ENCODE data around the gene RPL38. TPM values are rescaled to one million over a fixed set of nuclear protein-coding genes. Genes with fewer than 3 reads are reported as not detected.

The RPL38 gene
- total RNA-seq, 3 donors from 2014 or later (not counting 1 experiment from before 2014, with no cell fraction given) = 560 to 802 (median 759) TPM

DNA sequence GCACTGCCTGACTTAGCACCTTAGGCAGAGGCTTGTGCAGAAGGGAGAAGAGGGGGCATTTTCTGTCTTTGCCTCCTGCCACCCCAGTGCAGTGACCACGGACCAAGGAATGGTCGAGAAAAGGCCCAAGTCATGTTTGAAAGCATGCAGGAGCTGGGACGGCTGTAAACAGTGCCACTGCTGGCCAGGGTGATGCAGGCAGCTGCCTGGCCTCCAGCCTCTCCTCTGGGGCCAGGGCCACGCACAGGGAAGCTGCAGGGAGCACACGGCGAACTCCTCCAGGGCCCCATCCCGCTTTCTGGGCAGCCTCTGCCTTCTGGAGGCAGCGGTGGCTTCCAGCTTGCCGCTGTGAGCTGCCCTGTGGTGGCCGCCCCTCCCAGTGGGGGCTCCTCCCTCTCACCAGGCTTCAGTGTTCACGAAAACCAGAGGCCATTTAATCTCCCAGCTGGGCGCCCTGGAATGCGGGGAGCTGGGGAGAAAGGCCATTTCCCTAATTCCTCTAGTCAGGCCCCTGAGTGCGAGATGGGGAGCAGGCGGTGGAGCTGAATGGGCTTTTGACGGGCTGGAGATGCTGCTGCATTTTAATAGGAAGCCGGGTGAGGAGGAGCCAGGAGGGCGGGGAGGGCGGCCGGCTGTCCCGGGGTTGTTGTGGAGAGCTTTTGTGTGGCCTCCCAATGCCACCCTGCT, 41.8 kb downstream of the RPL38 start:
- H3K27ac Mint-ChIP-seq = no peak overlapping the region

DNA sequence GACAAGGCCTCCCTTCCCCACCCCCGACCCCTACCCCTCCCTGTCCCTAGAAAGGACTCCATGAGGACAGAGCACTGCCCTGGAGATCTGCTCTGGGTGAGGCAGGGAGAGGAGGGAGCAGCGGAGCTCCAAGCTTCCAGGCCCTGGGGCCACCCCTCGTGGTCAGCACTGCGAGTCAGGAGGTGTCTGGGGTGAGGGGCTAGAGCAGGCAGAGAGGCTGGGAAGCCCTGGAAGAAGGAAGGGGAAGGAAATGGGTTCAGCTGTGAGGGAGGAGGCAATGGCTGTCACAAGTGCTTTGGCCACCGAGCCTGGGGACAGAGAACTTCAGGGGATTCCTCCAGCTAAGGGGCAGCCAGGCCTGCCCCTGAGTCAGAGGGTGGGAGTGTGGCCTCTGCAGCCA, 42.4 kb downstream of the RPL38 start:
- no peaks in the 10 kb centered on the region for H3K9me3 Mint-ChIP-seq
- no peaks in the 10 kb centered on the region for H3K36me3 Mint-ChIP-seq
- H3K27ac Mint-ChIP-seq = no peak overlapping the region
- TF ChIP-seq, protein P1, sequence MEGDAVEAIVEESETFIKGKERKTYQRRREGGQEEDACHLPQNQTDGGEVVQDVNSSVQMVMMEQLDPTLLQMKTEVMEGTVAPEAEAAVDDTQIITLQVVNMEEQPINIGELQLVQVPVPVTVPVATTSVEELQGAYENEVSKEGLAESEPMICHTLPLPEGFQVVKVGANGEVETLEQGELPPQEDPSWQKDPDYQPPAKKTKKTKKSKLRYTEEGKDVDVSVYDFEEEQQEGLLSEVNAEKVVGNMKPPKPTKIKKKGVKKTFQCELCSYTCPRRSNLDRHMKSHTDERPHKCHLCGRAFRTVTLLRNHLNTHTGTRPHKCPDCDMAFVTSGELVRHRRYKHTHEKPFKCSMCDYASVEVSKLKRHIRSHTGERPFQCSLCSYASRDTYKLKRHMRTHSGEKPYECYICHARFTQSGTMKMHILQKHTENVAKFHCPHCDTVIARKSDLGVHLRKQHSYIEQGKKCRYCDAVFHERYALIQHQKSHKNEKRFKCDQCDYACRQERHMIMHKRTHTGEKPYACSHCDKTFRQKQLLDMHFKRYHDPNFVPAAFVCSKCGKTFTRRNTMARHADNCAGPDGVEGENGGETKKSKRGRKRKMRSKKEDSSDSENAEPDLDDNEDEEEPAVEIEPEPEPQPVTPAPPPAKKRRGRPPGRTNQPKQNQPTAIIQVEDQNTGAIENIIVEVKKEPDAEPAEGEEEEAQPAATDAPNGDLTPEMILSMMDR (IDR thresholded peaks at IDR 0.05) = no peak
- intact Hi-C loops (cut with micrococcal nuclease) = no loop called here
- Histone ChIP-seq H3K4me1 (ENCODE audit: control insufficient read depth, insufficient read depth, low read length) (no peaks in the 10 kb centered on the region), H3K27me3 (ENCODE audit: control insufficient read depth, insufficient read depth, low read length) (no peaks in the 10 kb centered on the region), H3K4me3 (ENCODE audit: low read length) (no peak overlapping the region), H3K27ac (ENCODE audit: low read length) (no peak overlapping the region), H3K36me3 (ENCODE audit: control insufficient read depth, insufficient read depth, low read length) (no peaks in the 10 kb centered on the region), H3K9me3 (ENCODE audit: control insufficient read depth, insufficient read depth, low read length) (no peaks in the 10 kb centered on the region)
- WGBS (ENCODE audit: insufficient coverage) = 57% methylated on average over 4 of the region's 5 CpGs
- no peaks in the 10 kb centered on the region for H3K27me3 Mint-ChIP-seq (ENCODE audit: low read depth in 2 of 2)
- ATAC-seq (no peak), DNase-seq (no peak)
- H3K4me3 Mint-ChIP-seq = no peak overlapping the region
- H3K4me1 Mint-ChIP-seq = peaks cover 0 to 6% of the 10 kb centered on the region in 2 donors

More for the DNA sequence above, 41.8 kb downstream of the RPL38 start:
- TF ChIP-seq, protein P1 (IDR thresholded peaks at IDR 0.05) = no peak
- no peaks in the 10 kb centered on the region for H3K27me3 ChIP-seq (ENCODE audit: control insufficient read depth, insufficient read depth, low read length)
- H3K9me3 ChIP-seq (ENCODE audit: control insufficient read depth, insufficient read depth, low read length) = no peaks in the 10 kb centered on the region
- no peaks in the 10 kb centered on the region for H3K36me3 Mint-ChIP-seq
- H3K4me1 ChIP-seq (ENCODE audit: control insufficient read depth, insufficient read depth, low read length) = no peaks in the 10 kb centered on the region
- no peaks in the 10 kb centered on the region for H3K9me3 Mint-ChIP-seq
- ATAC-seq (no peak), DNase-seq (no peak)
- no peaks in the 10 kb centered on the region for H3K27me3 Mint-ChIP-seq (ENCODE audit: low read depth in 2 of 2)
- no peak overlapping the region for H3K4me3 Mint-ChIP-seq
- peaks cover 0 to 6% of the 10 kb centered on the region in 2 donors for H3K4me1 Mint-ChIP-seq
- no peaks in the 10 kb centered on the region for H3K36me3 ChIP-seq (ENCODE audit: control insufficient read depth, insufficient read depth, low read length)
- H3K4me3 ChIP-seq (ENCODE audit: low read length) = no peak overlapping the region
- 90% methylated on average over 20 of the region's 21 CpGs for WGBS (ENCODE audit: insufficient coverage)
- H3K27ac ChIP-seq (ENCODE audit: low read length) = no peak overlapping the region
- intact Hi-C loops (cut with micrococcal nuclease) = no loop called here

GRCh38 chr17:74249590-74250270, 46.3 kb downstream of the RPL38 start:
- intact Hi-C loops (cut with micrococcal nuclease) = no loop called here
- no peak for ATAC-seq
- no peaks in the 10 kb centered on the region for H3K9me3 Mint-ChIP-seq
- no peaks in the 10 kb centered on the region for H3K9me3 ChIP-seq (ENCODE audit: control insufficient read depth, insufficient read depth, low read length)
- no peak overlapping the region for H3K27ac Mint-ChIP-seq
- TF ChIP-seq, protein P1 (IDR thresholded peaks at IDR 0.05) = no peak
- H3K4me3 Mint-ChIP-seq = no peak overlapping the region
- 49% methylated on average over 16 of the region's 17 CpGs for WGBS (ENCODE audit: insufficient coverage)
- no peaks in the 10 kb centered on the region for H3K36me3 ChIP-seq (ENCODE audit: control insufficient read depth, insufficient read depth, low read length)
- H3K27me3 Mint-ChIP-seq (ENCODE audit: low read depth in 2 of 2) = no peaks in the 10 kb centered on the region
- no peak overlapping the region for H3K27ac ChIP-seq (ENCODE audit: low read length)
- no peak for DNase-seq
- H3K4me3 ChIP-seq (ENCODE audit: low read length) = no peak overlapping the region
- H3K27me3 ChIP-seq (ENCODE audit: control insufficient read depth, insufficient read depth, low read length) = no peaks in the 10 kb centered on the region
- peaks cover 0 to 6% of the 10 kb centered on the region in 2 donors for H3K4me1 Mint-ChIP-seq
- no peaks in the 10 kb centered on the region for H3K36me3 Mint-ChIP-seq
- no peaks in the 10 kb centered on the region for H3K4me1 ChIP-seq (ENCODE audit: control insufficient read depth, insufficient read depth, low read length)

Data from natural killer cell (primary cell).